Erythroblast (primary cell): Measurements from ENCODE around the gene TMEM44.
"Not testable (repeated sequence)": the region's sequence is repeated elsewhere in the genome, so short reads cannot be mapped to it uniquely, and the experiment has no call there.

Experiments
- DNase-seq, 2 experiments: peaks; one replicate each; lab custom pipeline; 2025; lab: John Stamatoyannopoulos, UW
- GATA1 ChIP-seq: IDR thresholded peaks from 2 replicates; pipeline ENCODE4 v1.6.1; 2011; ENCODE audit warnings: low read depth, mild to moderate bottlenecking, control low read depth, low read length, moderate library complexity
- POLR2A ChIP-seq: IDR thresholded peaks from 2 replicates; pipeline ENCODE4 v1.6.1; 2011; ENCODE audit warnings: mild to moderate bottlenecking, low read length

The TMEM44 gene

DNA sequence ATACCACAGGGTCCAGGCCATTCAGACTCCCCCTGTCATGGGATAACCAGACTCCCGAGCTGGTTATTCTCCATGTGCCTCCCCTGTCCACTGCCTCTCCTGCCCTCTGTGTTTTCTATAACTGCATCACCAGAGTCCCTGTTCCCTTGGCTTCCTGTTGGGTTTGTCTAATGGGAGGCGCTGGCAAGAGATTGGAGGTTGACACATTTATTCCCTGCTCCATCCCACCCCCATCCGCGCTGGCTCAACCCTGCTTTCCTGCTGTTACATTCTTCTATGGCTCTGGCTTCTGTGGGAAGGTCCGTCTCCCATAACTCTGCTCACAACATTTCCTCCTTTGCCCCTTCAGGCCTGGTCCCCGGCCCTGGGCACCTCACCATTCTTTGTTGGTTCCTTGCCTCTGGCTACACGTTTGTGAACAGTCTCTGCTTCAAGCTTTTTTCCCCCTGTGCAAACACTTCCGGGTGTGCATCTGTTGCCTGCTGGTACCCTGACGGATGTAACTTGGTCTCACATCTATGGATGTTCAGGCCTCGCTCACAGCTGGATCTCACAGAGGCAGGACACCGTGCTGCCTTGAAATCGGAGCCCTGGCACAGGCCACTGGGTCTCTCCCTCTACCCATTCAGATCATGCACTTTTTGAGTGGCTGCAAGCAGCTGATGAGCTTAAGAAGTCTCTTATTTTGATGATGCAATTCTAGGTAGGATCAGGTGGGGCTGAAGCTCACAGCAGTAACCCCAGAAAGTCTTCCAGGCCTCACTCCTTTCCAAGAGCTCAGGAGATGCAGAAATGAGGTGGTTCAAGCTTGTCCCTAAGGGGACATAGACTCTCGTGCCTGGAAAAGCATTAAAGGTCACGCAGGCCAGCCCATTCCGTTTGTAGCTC lies 77.8 kb downstream of the TMEM44 start:
- no peak for DNase-seq

DNA sequence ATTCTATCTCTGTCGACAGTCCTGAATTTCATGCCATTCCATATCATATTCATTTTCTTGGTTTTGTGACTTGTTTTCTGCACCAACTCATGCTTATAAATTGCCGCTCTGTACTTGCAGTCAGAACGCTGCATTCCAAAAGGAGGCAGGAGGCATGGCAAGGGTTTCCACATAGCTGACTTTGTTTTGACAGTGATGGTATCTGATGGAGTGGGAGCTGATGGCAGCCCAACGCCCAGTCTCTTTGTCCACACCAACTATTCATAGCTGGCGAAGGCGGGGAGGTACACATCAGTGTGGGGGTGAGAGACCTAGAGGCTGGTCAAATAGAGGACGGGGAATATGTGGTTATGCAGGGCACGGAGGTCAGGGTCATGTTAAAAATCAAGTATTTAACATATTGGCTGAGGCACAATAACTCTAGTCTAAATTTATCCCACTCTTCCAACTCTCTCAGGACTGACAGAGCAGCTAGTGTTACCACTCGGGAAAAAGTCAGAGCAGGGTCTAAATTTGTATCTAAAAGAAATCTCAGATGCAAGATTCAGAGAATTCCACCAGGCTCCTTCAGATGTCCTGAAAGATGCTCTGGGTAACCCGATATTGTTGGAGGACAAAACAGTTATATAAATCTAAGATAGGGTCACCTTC lies 78.6 kb downstream of the TMEM44 start:
- no peak for DNase-seq
- TF ChIP-seq POLR2A = no peak
- no peak for TF ChIP-seq GATA1

More for the DNA sequence above, 77.8 kb downstream of the TMEM44 start:
- TF ChIP-seq GATA1 (no peak), POLR2A (no peak)

DNA sequence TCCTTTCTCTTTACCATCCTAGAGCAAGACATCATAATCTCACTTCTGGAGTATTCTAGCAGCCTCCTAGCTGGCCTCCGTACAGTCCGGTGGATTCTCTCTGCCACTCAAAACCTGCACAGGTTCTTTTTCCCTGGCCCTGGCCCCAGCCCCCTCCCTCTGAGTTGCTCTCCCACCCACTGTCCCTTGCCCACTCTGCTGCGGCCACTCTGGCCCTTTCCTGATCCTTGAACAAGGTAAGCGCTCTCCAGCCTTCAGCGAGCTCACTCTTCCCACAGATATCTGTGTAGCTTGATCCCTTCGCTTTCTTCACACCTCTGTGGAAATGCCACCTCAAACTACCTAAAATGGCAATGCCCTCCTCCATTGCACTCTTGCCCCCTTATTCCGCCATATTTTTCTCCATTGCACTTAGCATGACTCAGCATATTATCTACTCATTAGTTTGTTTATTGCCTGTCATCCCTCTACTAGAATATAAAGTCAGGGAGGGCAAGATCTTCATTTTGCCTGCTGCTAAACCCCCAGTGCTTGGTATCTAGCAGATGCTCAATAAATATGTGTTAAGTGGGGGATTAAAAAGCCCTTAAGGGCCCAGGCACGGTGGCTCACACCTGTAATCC lies 80.8 kb downstream of the TMEM44 start:
- no peak for DNase-seq
- TF ChIP-seq POLR2A (no peak), GATA1 (no peak)

DNA sequence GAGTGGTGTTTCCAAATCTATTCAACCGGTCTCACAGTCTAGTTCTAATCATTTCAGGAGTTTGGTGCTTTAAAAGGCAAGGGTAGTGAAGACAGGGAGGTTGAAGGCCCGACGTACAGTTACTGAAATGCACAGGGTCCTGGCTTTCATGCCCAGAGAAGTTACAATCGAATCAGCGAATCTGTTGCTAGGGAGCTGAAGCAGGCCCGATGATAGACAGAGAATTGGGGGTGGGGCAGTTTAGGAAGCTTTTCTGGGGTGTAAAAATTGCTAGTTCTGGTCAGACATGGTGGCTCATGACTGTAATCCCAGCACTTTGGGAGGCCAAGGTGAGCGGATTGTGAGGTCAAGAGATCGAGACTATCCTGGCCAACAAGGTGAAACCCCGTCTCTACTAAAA lies 83.4 kb downstream of the TMEM44 start:
- no peak for DNase-seq
- no peak for TF ChIP-seq POLR2A
- no peak for TF ChIP-seq GATA1

DNA sequence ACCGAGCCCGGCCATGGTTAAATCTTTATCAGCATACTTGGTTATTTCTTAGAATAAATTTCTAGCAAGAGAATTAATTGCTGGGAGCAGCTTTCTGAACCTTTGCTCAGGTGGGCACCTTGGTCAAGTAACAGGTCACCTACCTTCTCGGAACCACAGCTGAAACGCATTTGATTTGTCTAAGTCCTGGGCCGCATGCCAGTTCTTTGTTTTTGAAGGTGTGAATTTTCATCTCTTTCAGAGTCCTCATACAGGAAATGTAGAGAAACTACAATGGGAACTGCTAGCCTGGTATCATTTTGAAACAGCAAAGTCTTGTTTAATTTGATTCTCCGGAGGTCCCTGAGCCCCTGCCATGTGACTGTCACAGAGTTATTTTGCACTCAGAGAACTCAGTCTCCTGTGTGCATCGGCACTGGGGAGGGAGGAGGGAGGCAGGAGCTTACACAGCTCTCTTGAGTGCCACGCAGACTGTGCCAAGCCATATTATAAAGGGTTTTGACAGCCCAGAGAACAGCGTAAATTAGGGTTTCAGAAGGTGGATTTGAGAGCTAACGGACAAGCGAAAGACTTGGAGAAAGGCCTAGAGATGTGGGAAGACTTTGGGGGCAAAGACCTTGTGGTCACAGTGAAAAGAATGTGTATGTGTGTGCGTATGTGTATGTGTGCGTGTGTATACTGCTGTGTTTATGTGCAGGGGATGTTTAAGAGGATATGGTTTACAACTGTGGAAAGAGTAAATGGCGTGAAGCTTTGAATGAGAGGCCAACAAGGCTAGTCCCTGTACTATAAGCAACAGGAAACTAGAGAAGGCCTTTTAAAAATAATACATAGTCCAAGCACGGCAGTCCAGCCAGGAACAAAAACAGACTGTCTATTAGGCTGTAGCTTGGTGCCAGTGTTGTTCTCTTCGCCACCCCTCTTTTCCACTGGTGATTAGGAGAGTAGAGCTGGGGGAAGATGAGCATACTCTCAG lies 84.6 kb downstream of the TMEM44 start:
- TF ChIP-seq GATA1 = no peak

DNA sequence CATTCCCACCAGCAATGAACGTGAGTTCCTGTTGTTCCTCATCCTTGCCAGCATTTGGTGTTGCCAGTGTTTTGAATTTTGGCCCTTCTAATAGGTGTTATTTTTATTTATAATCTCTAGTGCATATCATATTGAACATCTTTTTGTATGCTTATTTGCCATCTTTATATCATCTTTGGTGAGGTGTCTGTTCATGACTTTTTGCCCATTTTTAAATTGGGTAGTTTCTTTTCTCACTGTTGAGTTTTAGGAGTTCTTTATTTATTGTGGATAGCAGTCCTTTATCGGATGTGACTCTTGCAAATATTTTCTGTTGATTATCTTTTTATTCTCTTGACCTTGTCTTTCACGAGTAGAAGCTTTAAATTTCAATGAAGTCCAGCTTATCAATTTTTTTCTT lies 86.2 kb downstream of the TMEM44 start:
- DNase-seq = no peak

More for the DNA sequence above, 84.6 kb downstream of the TMEM44 start:
- no peak for DNase-seq

DNA sequence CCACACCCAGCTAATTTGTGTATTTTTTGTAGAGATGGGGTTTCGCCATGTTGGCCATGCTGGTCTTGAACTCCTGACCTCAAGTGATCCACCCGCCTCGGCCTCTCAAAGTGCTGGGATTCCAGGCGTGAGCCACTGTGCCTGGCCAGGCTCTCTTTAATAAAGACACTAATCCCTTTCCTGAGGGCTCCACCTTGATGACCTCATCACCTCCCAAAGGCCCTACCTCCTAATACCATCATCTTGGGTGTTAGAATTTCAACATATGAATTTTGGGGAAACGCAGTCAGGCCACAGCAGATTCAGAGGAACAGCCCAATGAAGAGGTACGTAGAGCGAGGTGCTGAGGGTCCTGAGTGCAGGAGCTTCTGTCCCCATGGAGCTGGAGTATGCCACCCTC lies 87.7 kb downstream of the TMEM44 start:
- not testable (repeated sequence) for DNase-seq

More for the DNA sequence above, 86.2 kb downstream of the TMEM44 start:
- no peak for TF ChIP-seq GATA1

DNA sequence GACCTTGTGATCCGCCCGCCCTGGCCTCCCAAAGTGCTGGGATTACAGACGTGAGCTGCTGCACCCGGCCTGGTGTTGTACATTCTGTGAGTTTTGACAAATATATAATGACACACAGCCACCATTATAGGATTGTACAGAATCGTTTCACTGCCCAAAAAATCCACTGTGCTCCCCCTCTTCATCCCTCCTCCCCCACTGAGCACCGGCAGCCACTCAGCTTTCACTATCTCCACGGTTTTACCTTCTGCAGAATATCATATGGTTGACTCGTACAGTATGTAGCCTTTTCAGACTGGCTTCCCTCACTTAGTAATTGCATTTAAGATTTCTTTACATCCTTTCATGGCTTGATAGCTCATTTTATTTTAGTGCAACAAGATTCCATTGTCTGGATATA lies 89.7 kb downstream of the TMEM44 start:
- DNase-seq = no peak
- no peak for TF ChIP-seq POLR2A
- no peak for TF ChIP-seq GATA1

DNA sequence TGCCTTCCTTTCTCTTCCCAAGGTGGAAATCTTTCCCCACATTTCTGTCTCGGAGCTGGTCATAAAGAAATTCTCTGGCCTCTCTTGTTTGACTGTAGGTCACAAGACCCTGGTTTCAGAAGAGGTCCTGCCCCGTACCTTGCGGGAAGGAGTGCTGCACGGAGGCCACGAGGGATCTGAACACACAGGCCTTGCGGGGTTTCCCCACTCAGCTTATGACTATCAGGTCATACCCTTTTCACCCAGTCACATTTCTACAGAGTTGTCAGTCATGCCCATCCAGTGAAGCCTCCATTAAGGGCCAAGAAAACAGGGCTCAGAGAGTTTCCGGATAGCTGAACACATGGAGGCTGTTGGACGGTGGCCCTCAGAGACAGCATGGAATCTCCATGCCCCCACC lies 91.7 kb downstream of the TMEM44 start:
- DNase-seq = no peak
- no peak for TF ChIP-seq GATA1
- TF ChIP-seq POLR2A = no peak

DNA sequence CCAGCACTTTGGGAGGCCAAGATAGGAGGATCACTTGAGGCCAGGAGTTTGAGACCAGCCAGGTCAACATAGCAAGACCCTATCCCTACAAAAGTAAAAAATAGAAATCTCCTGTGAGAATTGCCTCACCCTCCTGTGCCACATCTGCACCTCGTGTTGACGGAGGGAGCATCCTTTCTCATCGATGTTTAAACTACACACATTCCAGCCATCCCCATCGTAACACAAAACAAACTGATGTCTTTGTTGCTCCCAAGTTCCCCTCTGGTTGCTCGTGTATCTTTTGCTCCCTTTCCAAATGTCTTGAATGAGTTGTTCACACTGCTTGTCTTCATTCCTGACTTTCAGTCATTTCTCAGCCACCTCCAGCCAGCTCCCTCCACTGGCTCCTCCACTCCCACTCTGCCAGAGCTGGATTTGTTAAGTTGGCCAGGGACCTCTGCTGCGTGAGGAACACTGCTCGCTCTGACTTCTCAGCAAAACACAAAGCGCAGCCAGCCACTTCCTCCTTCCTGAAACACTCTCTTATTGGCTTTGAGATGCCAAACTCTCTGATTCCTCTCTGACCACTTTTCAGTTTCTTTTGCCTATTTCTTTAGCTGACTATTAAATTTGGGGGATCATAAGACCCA lies 92.8 kb downstream of the TMEM44 start:
- TF ChIP-seq POLR2A = no peak
- TF ChIP-seq GATA1 = no peak
- DNase-seq = no peak

DNA sequence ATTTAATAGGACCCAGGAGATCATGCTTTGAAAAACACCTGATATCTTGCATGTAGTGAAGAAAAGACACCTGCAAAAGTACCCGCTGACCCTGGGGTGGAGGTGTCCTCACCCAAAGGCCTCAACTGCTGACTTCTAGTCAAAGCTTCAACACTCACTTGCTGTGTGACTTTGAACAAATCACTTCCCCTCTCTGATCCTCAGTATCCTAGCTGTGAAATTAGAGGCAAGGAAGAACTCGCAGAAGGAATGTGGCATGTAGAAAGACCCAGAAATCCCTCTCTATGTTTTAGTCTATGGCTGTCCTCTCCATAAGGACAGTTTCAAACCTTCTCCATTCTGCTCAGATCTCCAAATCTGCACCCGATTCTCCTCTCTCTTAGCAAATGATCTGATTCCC lies 93.7 kb downstream of the TMEM44 start:
- no peak for TF ChIP-seq GATA1
- TF ChIP-seq POLR2A = no peak
- no peak for DNase-seq

DNA sequence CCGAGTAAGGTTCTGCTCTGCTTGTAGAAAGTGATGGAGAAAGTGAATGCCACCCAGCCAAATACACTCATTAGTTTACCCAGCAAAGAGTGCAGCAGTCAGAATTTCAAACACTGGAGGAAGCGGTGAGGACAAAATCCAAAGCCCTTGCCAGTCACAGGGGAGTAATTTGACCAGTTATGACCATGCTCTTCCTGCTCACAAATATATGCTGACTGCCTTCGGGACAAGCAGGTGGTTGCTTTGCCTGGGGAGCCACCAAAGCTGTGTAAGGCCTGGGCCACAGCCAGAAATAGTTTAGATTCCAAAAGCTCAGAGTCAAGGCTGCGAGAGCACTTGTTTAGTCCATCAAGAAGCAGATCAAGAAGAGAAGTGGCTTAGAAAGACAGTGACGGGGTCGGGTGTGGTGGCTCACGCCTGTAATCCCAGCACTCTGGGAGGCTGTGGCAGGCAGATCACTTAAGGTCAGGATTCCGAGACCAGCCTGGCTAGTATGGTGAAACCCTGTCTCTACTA lies 95.4 kb downstream of the TMEM44 start:
- DNase-seq = no peak
- TF ChIP-seq GATA1 (no peak), POLR2A (no peak)
